HK-2 (cell line): Measurements from ENCODE around the gene PGRMC2.
"Not testable (repeated sequence)": the region's sequence is repeated elsewhere in the genome, so short reads cannot be mapped to it uniquely, and the experiment has no call there.

Source experiments
- DNase-seq: peaks from one replicate; pipeline ENCODE4 v3.0.0-alpha.2; 2018; ENCODE audit not compliant: unreplicated experiment

PGRMC2 gene

GRCh38 chr4:128267745-128268144 lies 19.9 kb downstream of the PGRMC2 start:
- DNase-seq, result no peak

- not testable (repeated sequence) for DNase-seq
Measured at GRCh38 chr4:128267171-128267570, 20.4 kb downstream of the PGRMC2 start.

- DNase-seq, result not testable (repeated sequence)
Measured at GRCh38 chr4:128265550-128265949, 22.1 kb downstream of the PGRMC2 start.

- DNase-seq, result not testable (repeated sequence)
Measured at GRCh38 chr4:128259889-128260288, 27.7 kb downstream of the PGRMC2 start.

GRCh38 chr4:128258166-128258565 lies 29.4 kb downstream of the PGRMC2 start:
- not testable (repeated sequence) for DNase-seq

- no peak for DNase-seq
Measured at GRCh38 chr4:128256539-128256938, 31.1 kb downstream of the PGRMC2 start.

- no peak for DNase-seq
Measured at GRCh38 chr4:128255906-128256305, 31.7 kb downstream of the PGRMC2 start.

GRCh38 chr4:128249787-128250668 lies 37.6 kb downstream of the PGRMC2 start:
- no peak for DNase-seq

- no peak for DNase-seq
Measured at GRCh38 chr4:128247906-128248305, 39.7 kb downstream of the PGRMC2 start.

GRCh38 chr4:128245391-128245790 lies 42.2 kb downstream of the PGRMC2 start:
- DNase-seq, result not testable (repeated sequence)

- no peak for DNase-seq
Measured at GRCh38 chr4:128244379-128244778, 43.2 kb downstream of the PGRMC2 start.

GRCh38 chr4:128242601-128243000 lies 45.0 kb downstream of the PGRMC2 start:
- no peak for DNase-seq

- DNase-seq, result no peak
Measured at GRCh38 chr4:128241981-128242380, 45.6 kb downstream of the PGRMC2 start.

GRCh38 chr4:128241425-128241913 lies 46.1 kb downstream of the PGRMC2 start:
- peak; percentile 53 for DNase-seq

GRCh38 chr4:128241019-128241418 lies 46.6 kb downstream of the PGRMC2 start:
- no peak for DNase-seq

GRCh38 chr4:128234836-128235235 lies 52.8 kb downstream of the PGRMC2 start:
- DNase-seq, result no peak

- no peak for DNase-seq
Measured at GRCh38 chr4:128232719-128233118, 54.9 kb downstream of the PGRMC2 start.

GRCh38 chr4:128228845-128229795 lies 58.5 kb downstream of the PGRMC2 start:
- DNase-seq, result no peak

- DNase-seq, result no peak
Measured at GRCh38 chr4:128227991-128228571, 59.5 kb downstream of the PGRMC2 start.

GRCh38 chr4:128225148-128225547 lies 62.5 kb downstream of the PGRMC2 start:
- no peak for DNase-seq

- DNase-seq, result no peak
Measured at GRCh38 chr4:128221586-128221985, 66.0 kb downstream of the PGRMC2 start.
